Esophagus squamous epithelium (tissue), 5 donors: ENCODE data around the gene THPO. TPM values are rescaled to one million over a fixed set of nuclear protein-coding genes. Genes with fewer than 3 reads are reported as not detected.

ENCODE experiments used
- DNase-seq: peaks from one replicate; lab custom pipeline; 2025; lab: John Stamatoyannopoulos, UW
- H3K27ac ChIP-seq, 4 donors: fragments of 200-600 bp; sonication (generic); one replicate each; pipeline ENCODE4 v1.5.1; 2016 to 2019; ENCODE audit warnings: mild to moderate bottlenecking in 1 of 4
- H3K27me3 ChIP-seq, 4 donors: fragments of 200-600 bp; sonication (generic); 1 replicate in 3 of 4; 2 replicates in 1 of 4; pipeline versions ENCODE4 v1.5.1 to v1.6.0; 2017 to 2021; ENCODE audit warnings: antibody characterized with exemption in 1 of 4
- H3K36me3 ChIP-seq, 3 donors: fragments of 200-600 bp; sonication (generic); one replicate each; pipeline ENCODE4 v1.5.1; 2016 to 2019
- H3K4me1 ChIP-seq, 3 donors: fragments of 200-600 bp; sonication (generic); one replicate each; pipeline ENCODE4 v1.5.1; 2017 to 2019
- H3K4me3 ChIP-seq, 4 donors: fragments of 200-600 bp; sonication (generic); 1 replicate in 3 of 4; 2 replicates in 1 of 4; pipeline ENCODE4 v1.5.1; 2016 to 2019; ENCODE audit warnings: mild to moderate bottlenecking in 2 of 4, moderate library complexity in 1 of 4
- H3K9me3 ChIP-seq, 3 donors: fragments of 200-600 bp; sonication (generic); one replicate each; pipeline ENCODE4 v1.5.1; 2016 to 2019
- CTCF ChIP-seq, 6 experiments: fragments of 450-650 bp in 4 of 6; fragments of 200-600 bp in 2 of 6; sonication (generic) in 2 of 6; IDR thresholded peaks; one replicate each; pipeline ENCODE4 v1.5.1; 2016 to 2019; ENCODE audit warnings: antibody characterized with exemption in 6 of 6, mild to moderate bottlenecking in 4 of 6, moderate library complexity in 4 of 6
- POLR2A ChIP-seq, 4 donors: fragments of 450-650 bp; IDR thresholded peaks; one replicate each; pipeline ENCODE4 v1.6.1; 2017; ENCODE audit warnings: antibody characterized with exemption in 4 of 4, mild to moderate bottlenecking in 4 of 4, moderate library complexity in 3 of 4
- WGBS, 2 donors: methylation state at CpG; one replicate each; pipeline ENCODE4 v1.1.5; 2018; 5-methylcytosine and 5-hydroxymethylcytosine counted together
- intact Hi-C: fragments of 100-400 bp; cut with DNase I; formaldehyde crosslinking; loops from one replicate; pipeline ENCODE4 v1.15.0; 2022
- total RNA-seq, 4 donors: library from RNA; depleted of rRNA; stranded (reverse); fragments of >200 nt; gene quantifications; one replicate each; pipeline ENCODE4 v1.1.0, GENCODE V29; 2016
- donor health status: DM: yes; HTN: yes; CAD: no.

Gene THPO
- total RNA-seq, 4 donors from 2014 or later = 0.57 TPM; not detected in 3

GRCh38 chr3:184339001-184339400 lies 39.0 kb downstream of the THPO start:
- no peak for DNase-seq
- TF ChIP-seq CTCF (IDR thresholded peaks at IDR 0.05) (no peak), POLR2A (IDR thresholded peaks at IDR 0.05) (no peak)
- 27 to 34% methylated on average over 5 to 8 of the region's 8 CpGs for WGBS, 2 donors
- intact Hi-C loops = no loop called here
- Histone ChIP-seq H3K9me3 (no peaks in the 10 kb centered on the region), H3K27me3 (no peaks in the 10 kb centered on the region), H3K27ac (peak overlapping the region; percentile 93 to 99 (median 98)), H3K4me3 (peak overlapping the region in 3 of 4 donors; percentile 28 to 52 (median 31)), H3K4me1 (peaks cover 44 to 97% (median 47%) of the 10 kb centered on the region in 3 donors), H3K36me3 (peaks cover 6 to 39% (median 13%) of the 10 kb centered on the region in 3 donors)

GRCh38 chr3:184338511-184338945 lies 39.5 kb downstream of the THPO start:
- intact Hi-C loops = no loop called here
- Histone ChIP-seq H3K9me3 (no peaks in the 10 kb centered on the region), H3K36me3 (peaks cover 6 to 41% (median 18%) of the 10 kb centered on the region in 3 donors), H3K4me1 (peaks cover 44 to 97% (median 47%) of the 10 kb centered on the region in 3 donors), H3K4me3 (peak overlapping the region in 3 of 4 donors; percentile 28 to 52 (median 31)), H3K27ac (peak overlapping the region; percentile 93 to 99 (median 98)), H3K27me3 (no peaks in the 10 kb centered on the region)
- TF ChIP-seq POLR2A (IDR thresholded peaks at IDR 0.05) (no peak), CTCF (IDR thresholded peaks at IDR 0.05) (peak in 1 of 6 experiments; percentile 20)
- DNase-seq = no peak
- WGBS, 2 donors = no CpG with 5 or more reads among the region's 37 CpGs

GRCh38 chr3:184337981-184338380 lies 40.0 kb downstream of the THPO start:
- Histone ChIP-seq H3K27ac (peak overlapping the region; percentile 93 to 99 (median 98)), H3K27me3 (no peaks in the 10 kb centered on the region), H3K4me1 (peaks cover 41 to 97% (median 44%) of the 10 kb centered on the region in 3 donors), H3K9me3 (no peaks in the 10 kb centered on the region), H3K36me3 (peaks cover 9 to 41% (median 20%) of the 10 kb centered on the region in 3 donors), H3K4me3 (peak overlapping the region in 2 of 4 donors; percentile 31 to 52)
- no peak for TF ChIP-seq POLR2A (IDR thresholded peaks at IDR 0.05)
- TF ChIP-seq CTCF (IDR thresholded peaks at IDR 0.05) = no peak
- no peak for DNase-seq
- WGBS, 2 donors = 53 to 58% methylated on average over 6 of the region's 7 CpGs
- intact Hi-C loops = no loop called here

GRCh38 chr3:184337399-184337714 lies 40.6 kb downstream of the THPO start, which contains the start of gene FAM131A:
Gene FAM131A, plus strand, starts transcription at chr3:184337600. Its CDS starts 31 bp downstream, at chr3:184337631.
- TF ChIP-seq CTCF (IDR thresholded peaks at IDR 0.05) (no peak), POLR2A (IDR thresholded peaks at IDR 0.05) (peak in 1 of 4 donors; percentile 25)
- peaks cover 39 to 97% (median 41%) of the 10 kb centered on the region in 3 donors for H3K4me1 ChIP-seq
- DNase-seq = no peak
- peaks cover 16 to 41% (median 25%) of the 10 kb centered on the region in 3 donors for H3K36me3 ChIP-seq
- H3K27ac ChIP-seq = peak within 1 kb of the TSS; percentile 93 to 99 (median 98)
- 39 to 46% methylated on average over 5 of the region's 6 CpGs for WGBS, 2 donors
- no peaks in the 10 kb centered on the region for H3K27me3 ChIP-seq
- peak within 1 kb of the TSS; percentile 62 to 95 (median 76) for H3K4me3 ChIP-seq
- intact Hi-C loops = no loop called here
- no peaks in the 10 kb centered on the region for H3K9me3 ChIP-seq

GRCh38 chr3:184336547-184337398 lies 41.2 kb downstream of the THPO start:
- WGBS, 2 donors = 11 to 31% methylated on average over 11 to 14 of the region's 17 CpGs
- H3K9me3 ChIP-seq = no peaks in the 10 kb centered on the region
- H3K27ac ChIP-seq = peak overlapping the region; percentile 93 to 99 (median 98)
- peaks cover 21 to 41% (median 26%) of the 10 kb centered on the region in 3 donors for H3K36me3 ChIP-seq
- H3K27me3 ChIP-seq = no peaks in the 10 kb centered on the region
- peaks cover 39 to 97% (median 41%) of the 10 kb centered on the region in 3 donors for H3K4me1 ChIP-seq
- TF ChIP-seq POLR2A (IDR thresholded peaks at IDR 0.05) (peak in 1 of 4 donors; percentile 4), CTCF (IDR thresholded peaks at IDR 0.05) (no peak)
- DNase-seq = no peak
- intact Hi-C loops = no loop called here
- peak overlapping the region; percentile 62 to 95 (median 76) for H3K4me3 ChIP-seq
